ENCODE data around the gene CST1.

DNA sequence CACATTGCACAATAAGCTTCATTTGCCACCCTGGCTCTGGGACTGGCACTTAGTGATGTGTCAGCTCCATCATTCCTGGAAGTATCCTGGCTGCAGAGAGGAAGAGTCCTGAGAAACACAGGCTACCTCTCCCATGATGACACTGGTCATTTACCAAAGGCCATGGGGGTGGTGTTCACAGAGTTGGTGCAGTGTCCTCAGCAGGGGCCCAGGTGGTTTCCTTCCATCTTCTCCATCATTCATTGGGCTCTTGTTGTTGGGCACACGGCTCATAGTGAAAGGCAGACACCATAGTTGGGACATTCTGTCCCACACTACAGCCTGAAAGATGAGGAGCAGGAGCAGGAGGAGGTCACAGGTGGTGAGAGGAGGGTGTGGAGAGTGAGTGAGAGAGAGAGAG is 15.8 kb upstream of the CST1 start:
- TF ChIP-seq, protein P1, sequence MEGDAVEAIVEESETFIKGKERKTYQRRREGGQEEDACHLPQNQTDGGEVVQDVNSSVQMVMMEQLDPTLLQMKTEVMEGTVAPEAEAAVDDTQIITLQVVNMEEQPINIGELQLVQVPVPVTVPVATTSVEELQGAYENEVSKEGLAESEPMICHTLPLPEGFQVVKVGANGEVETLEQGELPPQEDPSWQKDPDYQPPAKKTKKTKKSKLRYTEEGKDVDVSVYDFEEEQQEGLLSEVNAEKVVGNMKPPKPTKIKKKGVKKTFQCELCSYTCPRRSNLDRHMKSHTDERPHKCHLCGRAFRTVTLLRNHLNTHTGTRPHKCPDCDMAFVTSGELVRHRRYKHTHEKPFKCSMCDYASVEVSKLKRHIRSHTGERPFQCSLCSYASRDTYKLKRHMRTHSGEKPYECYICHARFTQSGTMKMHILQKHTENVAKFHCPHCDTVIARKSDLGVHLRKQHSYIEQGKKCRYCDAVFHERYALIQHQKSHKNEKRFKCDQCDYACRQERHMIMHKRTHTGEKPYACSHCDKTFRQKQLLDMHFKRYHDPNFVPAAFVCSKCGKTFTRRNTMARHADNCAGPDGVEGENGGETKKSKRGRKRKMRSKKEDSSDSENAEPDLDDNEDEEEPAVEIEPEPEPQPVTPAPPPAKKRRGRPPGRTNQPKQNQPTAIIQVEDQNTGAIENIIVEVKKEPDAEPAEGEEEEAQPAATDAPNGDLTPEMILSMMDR (IDR thresholded peaks at IDR 0.05): no peak
- TF ChIP-seq POLR2A (IDR thresholded peaks at IDR 0.05): no peak

Measured in lower leg skin (tissue), 3 donors.